NCI-H2107 treated with DMSO at 0.1 percent for 48 hours (cell line): ENCODE data around the gene HLA-DOA.
A peak's percentile ranks its signal among the peaks of the same experiment; 100 is the strongest.

Source experiments
- DNase-seq: peaks from one replicate; lab custom pipeline; 2025; ENCODE audit not compliant: unreplicated experiment; lab: John Stamatoyannopoulos, UW

The HLA-DOA gene

DNA sequence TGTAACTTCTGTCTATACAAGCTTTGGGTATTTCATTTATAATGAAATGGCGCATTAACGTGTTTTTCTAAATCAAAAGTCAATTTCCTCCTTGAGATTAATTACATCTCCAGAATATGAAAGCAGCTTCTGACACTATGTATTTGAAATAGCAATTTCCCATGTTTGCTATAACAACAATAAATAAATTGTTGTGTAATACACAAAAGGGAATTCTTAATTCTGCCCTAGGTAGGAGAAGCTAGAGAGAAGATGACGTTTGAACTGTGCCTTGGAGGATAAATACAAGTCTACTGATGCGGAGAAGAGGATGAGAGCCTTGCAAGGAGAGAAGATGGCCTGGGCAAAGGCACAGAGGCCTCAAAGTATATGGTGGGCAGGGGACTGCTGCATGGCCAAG lies 7.6 kb upstream of the HLA-DOA start:
- DNase-seq, result no peak

DNA sequence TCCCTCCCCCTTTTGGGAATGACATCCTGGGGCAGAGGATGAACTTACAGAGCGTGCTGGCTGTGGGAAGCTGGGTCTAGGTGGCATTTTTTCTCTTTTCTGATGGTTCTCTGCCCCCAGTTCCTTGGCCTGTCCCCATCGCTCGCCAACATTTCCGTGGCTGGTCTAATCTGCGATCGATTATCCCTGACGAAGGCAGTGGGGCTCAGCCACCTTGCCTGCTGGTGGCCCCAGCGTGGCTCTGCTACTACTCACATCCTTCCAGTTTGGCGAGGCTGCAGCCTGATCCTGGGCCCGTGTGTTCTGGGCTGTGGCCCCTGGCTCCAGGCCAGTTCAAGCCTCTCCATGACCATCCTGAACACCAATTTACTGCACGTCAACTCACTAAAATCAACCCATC lies 6.4 kb upstream of the HLA-DOA start:
- DNase-seq, result no peak

DNA sequence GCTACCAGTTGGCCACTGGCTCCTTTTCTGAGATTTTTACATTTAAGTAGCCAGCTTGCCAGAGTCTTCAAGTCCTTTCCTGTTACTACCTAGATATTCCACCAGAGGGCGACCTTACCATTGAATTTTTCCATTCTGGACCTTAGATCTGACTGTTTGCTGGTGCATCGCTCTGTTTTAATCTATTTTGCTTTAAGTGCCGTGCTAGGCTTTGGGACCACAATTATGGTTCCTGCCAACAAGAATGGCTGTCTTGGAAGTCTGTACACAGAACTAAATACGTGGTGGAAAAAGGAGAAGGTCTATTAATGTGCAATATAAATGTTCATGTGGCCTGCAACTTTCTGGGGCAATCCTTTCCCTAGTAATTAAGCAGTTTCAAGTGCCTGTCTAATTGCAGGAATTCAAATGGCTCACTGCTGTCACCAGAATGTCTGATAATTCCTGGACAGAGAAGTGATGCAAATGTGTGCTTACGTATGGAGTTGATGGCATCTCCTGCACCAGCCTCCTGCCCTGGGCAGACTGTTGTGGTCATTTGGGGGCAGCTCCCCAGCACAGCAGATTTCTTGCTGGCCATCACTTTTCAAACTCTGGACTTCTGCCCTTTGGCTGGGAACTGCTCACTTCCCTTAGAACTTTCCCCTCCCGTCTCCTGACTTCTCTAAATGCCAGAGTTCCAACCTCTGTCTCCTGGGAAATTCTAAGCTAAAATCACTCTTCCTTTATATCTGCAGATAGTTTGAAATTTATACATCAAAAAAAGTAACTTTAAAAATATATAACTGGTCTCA lies 5.6 kb upstream of the HLA-DOA start:
- DNase-seq, result peak; percentile 44

DNA sequence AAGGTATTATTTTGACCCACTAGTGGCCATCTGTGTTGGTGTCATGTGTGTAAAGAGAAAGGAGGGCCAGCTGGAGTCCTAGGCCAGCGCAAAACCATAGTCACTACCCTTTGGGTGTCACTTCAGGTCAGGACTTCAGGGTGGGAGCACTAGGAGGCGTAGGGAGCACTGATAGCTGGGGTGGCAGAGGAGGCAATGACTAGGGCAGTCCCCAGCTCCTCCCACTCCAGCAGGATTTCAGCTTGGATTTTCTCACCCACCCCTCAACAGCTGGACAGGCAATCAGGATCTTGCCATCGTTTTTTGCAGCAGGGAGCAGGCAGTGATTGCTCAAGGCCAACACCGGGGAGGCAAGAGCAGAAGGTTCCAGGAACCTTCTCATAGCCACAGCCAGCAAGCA lies 4.2 kb upstream of the HLA-DOA start:
- DNase-seq, result no peak

DNA sequence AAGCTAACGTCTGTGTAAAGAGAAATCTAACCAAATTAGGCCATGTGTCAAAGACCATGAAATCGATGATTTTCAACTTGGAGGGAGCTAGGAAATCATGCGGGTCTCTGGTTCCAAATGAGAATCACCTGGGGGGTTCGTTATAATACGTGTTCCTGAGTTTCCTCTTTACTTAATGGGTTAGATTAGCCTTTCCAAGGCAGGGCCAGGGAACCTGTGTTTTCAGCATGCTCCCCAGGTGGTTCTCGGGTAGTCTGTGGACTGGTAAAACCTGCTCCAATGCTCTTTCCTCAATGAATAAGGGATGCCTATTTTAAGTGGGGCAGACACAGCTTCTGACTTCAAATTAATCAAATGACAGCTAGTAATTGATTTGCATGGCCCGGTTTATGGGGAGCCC lies 965 bp upstream of the HLA-DOA start:
- DNase-seq, result no peak

DNA sequence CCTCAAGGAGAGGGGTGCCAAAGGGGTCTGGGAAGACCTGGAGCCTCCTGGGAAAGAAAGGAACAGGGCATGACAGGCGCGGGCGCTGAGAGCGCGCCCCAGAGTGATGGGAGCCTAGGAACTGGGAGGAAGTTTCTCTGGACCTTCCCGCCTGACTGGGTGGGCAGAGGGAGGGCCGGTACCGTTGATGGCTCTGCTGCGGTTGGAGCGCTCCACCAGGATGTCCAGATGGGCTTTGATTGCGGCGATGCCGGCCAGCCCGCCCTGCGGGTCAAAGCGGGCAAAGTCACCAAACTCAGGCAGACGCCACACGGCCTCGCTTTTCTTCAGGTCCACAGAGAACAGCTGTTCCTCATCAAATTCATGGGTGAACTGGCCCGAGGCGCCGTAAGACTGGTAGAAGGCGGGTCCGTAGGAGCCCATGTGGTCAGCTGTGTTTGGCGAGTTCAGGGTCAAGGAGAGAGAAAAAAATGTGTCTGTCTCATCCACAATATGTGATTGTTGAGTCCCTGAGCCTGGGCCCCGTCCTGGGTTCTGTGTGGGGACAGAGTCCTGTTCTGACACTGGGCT lies 1.5 kb downstream of the HLA-DOA start:
- DNase-seq, result no peak

DNA sequence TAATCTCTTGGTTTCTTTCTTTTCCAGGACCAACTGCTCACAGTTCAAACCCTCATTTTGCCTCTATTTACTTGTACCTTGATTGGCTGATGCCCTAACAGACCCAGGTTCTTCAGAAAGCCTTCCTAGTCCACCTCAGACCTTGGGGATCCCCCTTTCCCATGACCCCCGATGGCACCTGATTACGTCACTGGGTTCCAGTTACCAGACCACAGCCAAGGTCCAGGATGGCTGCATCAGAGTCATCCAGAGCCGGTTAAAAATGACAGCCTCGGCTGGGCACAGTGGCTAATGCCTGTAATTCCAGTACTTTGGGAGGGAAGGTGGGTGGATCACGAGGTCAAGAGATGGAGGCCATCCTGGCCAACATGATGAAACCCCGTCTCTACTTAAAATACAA lies 4.5 kb downstream of the HLA-DOA start:
- no peak for DNase-seq

DNA sequence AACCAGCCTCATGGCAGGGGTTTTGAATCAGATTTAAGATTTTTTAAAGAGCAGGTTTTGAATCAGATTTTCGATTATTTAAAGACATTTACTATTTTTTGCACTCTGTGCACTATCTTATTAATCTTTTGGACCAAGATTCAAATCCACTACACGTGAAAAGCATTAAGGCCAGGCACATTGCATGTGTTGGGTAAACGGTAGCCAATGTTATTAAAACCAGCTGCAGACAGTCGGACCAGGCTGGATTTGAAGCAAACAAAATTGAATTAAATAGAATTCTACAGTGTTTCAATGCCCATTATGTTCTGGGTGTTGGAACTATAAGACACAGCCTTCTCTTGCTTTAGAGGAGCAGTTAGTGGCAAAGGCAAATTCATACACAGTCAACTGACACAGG lies 7.7 kb downstream of the HLA-DOA start:
- DNase-seq, result no peak

DNA sequence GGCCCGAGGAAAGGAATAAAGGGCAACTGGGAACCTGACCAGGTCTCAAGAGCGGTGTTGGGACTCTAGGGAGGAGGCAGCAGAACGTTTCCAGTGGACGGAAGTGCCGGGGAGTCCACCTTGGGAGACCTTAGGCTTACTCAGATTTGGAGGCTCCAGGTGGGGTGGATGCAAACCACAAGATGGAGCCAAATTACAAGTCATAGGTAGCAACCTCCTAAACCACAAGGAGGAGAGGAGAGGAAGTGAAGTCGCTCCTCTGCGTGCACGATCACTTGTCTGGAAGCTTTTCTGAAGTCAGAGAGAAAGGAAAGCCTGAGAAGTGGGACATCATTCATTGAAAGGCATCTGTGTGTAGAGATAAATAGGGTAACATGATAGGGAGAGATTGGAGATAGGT lies 9.3 kb downstream of the HLA-DOA start:
- DNase-seq, result no peak

DNA sequence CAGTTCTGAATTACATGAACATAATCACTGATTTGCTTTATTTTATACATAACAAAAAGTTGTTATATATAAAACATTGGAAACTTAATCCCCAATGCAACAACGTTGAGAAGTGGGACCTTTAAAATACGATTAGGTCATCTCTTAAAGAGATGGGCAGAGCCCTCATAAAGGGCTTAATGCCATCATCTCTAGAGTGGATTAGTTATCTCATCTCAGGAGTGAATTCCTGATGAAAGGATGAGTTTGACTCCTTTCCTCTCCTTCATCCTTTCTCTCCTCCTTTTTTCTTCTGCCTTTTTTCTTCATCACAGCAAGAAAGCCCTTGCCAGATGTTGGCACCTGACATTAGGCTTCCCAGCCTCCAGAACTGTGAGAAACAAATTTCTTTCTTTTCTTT lies 13.9 kb downstream of the HLA-DOA start:
- DNase-seq, result no peak

DNA sequence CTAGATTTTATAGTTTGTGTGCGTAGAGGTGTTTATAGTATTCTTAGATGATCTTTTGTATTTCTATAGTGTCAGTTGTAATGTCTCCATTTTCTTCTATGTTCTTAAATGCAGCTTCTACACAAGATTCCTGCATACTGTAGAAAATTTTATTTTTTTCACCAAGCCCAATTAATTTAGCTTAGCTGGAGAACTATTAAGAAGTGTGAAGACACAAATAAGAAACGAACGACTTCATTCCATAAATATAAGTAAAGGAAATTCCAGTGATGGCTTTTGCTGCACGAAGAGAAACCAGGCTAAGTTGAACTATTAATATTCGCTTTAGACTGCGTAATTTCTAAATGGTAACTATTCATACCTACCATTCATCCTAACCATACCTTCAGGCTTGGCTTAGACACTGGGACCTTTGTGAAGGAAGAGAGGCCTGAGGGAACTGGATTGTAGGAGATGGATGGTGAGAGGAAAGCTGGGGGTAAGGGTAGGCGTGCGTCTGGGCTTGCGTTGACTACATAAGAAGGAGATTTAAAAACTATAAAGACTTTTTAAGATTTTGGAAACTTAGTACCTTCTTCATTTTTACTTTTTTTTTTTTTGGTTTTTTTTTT lies 15.9 kb downstream of the HLA-DOA start:
- DNase-seq, result no peak

DNA sequence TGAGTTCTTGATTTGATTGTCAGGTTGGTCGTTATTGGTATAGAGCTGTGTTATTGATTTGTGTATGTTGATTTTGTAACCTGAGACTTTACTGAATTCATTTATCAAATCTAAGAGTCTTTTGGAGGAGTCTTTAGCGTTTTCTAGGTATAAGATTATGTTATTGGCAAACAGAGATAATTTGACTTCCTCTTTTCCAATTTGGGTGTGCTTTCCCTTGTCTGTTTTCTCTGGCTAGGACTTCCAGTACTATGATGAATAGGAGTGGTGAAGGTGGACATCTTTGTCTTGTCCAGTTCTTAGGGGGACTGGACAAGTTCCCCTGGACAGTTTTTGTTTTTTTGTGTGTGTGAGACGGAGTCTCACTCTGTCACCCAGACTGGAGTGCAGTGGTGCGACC lies 17.4 kb downstream of the HLA-DOA start:
- no peak for DNase-seq

DNA sequence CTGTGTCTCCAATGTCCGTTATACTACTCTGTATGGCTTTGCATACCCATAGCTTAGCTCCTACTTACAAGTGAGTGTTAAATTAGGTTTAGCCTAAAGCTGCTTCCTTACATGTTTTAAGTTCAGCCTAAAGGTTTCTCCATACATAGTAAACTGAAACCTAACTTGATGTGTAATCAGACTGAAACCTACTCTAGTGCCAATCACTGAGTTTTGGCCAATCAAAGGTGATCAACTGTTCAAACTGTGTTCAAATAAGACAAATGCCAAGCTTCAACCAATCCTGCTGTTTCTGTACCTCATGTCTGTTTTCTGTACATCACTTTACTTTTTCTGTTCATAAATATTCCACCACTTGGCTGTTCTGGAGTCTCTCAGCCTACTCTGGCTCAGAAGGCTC lies 20.0 kb downstream of the HLA-DOA start:
- DNase-seq, result no peak

DNA sequence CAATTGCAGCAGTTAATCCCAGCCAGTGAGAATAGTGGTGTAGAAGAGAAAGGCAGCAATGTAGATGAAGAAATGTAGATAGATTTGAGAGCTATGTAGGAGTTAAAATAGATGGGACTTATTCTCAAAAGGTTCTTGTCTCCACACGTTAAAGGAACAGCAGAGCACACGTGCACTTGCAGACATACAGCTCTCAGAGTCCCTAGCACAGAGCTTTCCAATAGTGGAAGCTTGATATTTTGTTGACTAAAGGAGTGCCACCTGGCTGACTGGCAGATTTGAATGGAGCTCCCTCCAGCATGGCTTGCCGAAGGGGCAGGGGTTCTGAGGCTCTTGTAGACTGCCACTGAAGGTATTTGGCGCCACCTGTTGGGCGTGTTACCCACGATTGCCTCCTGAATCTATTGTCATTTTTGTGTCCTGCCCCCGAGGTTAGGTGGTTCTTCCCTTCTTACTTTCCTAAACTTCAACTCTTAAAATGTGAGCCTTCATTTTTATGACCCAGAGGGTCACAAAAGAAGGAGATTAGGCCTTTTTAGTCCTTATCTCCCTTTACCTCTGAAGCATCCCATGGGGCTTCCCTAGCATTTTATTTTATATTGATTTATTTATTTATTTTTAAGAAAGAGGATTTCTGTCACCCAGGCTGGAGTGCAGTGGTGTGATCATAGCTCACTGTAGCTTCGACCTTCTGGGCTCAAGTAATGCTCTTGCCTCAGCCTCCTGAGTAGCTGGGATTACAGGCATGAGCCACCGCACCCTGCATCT lies 24.6 kb downstream of the HLA-DOA start:
- peak; percentile 79 for DNase-seq

DNA sequence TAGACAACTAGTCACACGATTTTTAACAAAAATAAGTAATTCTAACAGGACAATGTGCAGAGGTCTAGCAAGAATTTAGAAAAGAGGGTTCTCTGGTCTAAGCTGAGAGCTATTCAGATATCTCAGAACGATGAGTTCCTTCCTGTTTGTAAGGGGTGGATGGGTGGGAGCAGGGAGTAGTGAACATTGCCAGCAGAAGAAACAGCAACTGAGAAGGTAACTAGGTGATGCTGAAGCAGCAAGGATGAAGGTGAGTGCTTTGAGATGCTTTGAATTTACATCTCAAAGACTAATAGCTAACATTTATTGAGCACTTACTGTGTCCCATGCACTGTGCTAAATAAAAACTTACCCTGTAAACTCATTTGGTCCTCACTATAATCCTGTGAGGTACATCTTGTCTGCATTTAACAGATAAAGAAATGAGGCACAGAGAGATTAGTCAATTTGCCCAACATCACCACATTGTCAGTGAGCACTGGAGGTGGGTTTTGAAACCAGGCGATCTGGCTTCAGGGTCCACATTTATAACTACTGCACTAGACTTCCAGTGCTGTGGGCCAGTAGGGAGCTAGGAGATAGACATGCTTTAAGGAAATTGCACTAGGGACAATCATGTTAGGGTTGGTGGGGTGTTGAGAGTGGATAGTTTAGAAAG lies 25.3 kb downstream of the HLA-DOA start:
- no peak for DNase-seq

DNA sequence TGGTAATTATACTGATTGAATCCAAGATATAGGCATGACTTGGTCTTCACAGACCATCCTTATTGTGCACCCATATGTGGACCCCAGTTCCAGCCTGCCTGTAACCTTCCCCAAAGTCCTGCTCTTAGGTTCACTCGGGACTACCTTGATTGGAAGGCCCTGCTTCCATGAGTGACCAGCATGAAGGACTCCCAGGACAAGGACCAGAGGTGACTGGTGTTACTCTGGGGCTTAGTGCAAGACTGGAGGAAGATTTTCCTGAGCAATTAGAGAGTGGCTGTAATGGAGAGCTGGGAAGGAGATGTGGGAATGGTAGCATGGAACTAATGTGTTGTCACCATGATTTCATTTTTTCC lies 25.9 kb downstream of the HLA-DOA start:
- no peak for DNase-seq

DNA sequence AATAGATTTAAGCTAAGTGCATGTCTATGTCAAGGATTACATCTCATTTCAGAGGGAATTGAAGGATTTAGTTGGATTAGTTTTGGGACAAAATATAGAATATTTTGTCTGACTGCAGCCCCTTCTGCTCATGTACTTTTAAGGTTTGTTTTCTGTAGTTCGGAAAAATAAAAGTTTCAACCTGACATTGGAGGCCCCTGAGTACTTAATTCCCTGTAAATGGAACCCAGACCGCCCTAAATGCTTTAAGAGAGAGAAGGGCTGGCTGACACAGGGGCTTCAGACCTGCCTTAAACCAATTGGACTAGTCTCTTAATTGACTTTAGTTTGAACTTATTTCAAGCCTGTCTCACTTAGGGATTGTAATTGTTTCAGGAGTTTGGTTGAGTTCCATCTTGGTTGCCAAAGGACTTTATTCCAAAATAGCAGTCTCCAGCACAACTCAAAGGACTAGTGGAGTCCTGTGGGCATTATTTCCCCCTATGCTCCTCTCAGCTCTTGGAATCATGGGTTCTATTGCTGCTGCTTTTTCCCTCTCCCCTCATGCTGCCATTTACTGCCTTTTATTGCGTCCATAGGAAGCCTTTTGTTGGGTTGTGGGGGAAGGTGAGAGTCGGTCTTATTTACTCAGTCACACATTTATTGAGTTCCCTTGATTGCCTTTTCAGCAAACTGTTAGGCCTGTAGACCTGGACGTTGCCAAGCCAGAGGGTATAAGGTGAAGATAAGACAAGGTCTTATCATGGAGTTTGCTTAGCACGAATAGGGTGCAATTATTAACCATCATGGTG lies 26.5 kb downstream of the HLA-DOA start:
- DNase-seq, result no peak

DNA sequence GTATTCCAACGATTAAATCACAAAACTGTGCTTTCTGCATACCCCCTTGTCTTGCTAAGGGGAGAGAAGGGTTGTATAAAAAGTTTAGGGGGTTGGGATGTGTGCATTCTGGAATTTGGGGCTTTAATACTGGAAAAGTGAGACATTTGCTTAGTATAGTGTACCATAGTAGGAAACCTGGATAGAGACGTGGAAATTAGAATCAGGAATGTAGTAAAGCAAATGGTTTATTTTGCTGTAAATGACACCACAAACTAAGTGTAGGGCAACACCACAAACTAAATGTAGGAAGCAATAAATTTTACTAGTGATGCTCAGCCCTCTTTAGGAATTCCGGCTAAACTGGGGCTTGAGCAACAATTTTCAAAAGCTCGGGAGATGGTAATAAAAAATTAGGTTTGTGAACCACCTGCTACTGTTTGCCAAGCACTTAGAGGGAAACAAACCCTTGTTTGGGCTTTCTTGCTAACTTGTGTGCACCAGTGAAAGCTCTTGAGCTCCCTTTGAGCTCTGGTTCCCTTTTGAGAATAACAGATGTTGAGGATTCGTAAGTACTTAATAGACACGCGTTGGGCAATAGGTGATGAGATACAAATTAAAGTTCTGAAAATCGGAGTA lies 27.2 kb downstream of the HLA-DOA start:
- peak; percentile 72 for DNase-seq

DNA sequence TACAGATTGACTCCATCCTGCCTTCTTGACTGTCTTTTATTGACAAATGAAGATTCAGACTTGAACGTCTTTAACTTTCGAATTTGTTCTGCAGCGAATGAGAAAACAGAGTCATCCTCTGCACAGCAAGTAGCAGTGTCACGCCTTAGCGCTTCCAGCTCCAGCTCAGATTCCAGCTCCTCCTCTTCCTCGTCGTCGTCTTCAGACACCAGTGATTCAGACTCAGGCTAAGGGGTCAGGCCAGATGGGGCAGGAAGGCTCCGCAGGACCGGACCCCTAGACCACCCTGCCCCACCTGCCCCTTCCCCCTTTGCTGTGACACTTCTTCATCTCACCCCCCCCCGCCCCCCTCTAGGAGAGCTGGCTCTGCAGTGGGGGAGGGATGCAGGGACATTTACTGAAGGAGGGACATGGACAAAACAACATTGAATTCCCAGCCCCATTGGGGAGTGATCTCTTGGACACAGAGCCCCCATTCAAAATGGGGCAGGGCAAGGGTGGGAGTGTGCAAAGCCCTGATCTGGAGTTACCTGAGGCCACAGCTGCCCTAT lies 28.8 kb downstream of the HLA-DOA start:
- DNase-seq, result no peak
